Activated CD4-positive, alpha-beta memory T cell treated with anti-CD3 and anti-CD28 coated beads, Interleukin-2, amount 10 ng/mL, durations not matched to agents 7 days and 5 days (primary cell): Measurements from ENCODE around the gene ELMOD1. TPM values are rescaled to one million over a fixed set of nuclear protein-coding genes. Genes with fewer than 3 reads are reported as not detected.

Experiments
- CTCF ChIA-PET: fragments of 350-600 bp; sonication (Branson Sonifier 250); formaldehyde crosslinking; loops from one replicate; lab custom pipeline; 2021; ENCODE audit warnings: antibody characterized with exemption, inconsistent platforms; lab: Charles Lee
- POLR2A ChIA-PET: fragments of 350-600 bp; sonication (Branson Sonifier 250); formaldehyde crosslinking; loops from one replicate; lab custom pipeline; 2021; ENCODE audit warnings: antibody characterized with exemption; lab: Charles Lee
- DNase-seq: peaks from one replicate; pipeline ENCODE4 v3.0.0-alpha.2; 2020
- H3K27ac Mint-ChIP-seq: one replicate; pipeline ENCODE4 v1.8.0; 2021; ENCODE audit warnings: mild to moderate bottlenecking, mixed read lengths
- H3K27me3 Mint-ChIP-seq: one replicate; pipeline ENCODE4 v1.8.0; 2021; ENCODE audit warnings: mixed read lengths
- H3K36me3 Mint-ChIP-seq: one replicate; pipeline ENCODE4 v1.8.0; 2021; ENCODE audit warnings: low read depth, mixed read lengths
- H3K4me1 Mint-ChIP-seq: one replicate; pipeline ENCODE4 v1.8.0; 2021; ENCODE audit warnings: mixed read lengths
- H3K4me3 Mint-ChIP-seq: one replicate; pipeline ENCODE4 v1.8.0; 2021; ENCODE audit warnings: mild to moderate bottlenecking, mixed read lengths
- H3K9me3 Mint-ChIP-seq: one replicate; pipeline ENCODE4 v1.8.0; 2021; ENCODE audit warnings: mixed read lengths
- total RNA-seq, 2 experiments: library from RNA; stranded (reverse); gene quantifications; one replicate each; pipeline ENCODE4 v1.2.3, GENCODE V29; 2021

Gene ELMOD1
- not detected for total RNA-seq

DNA sequence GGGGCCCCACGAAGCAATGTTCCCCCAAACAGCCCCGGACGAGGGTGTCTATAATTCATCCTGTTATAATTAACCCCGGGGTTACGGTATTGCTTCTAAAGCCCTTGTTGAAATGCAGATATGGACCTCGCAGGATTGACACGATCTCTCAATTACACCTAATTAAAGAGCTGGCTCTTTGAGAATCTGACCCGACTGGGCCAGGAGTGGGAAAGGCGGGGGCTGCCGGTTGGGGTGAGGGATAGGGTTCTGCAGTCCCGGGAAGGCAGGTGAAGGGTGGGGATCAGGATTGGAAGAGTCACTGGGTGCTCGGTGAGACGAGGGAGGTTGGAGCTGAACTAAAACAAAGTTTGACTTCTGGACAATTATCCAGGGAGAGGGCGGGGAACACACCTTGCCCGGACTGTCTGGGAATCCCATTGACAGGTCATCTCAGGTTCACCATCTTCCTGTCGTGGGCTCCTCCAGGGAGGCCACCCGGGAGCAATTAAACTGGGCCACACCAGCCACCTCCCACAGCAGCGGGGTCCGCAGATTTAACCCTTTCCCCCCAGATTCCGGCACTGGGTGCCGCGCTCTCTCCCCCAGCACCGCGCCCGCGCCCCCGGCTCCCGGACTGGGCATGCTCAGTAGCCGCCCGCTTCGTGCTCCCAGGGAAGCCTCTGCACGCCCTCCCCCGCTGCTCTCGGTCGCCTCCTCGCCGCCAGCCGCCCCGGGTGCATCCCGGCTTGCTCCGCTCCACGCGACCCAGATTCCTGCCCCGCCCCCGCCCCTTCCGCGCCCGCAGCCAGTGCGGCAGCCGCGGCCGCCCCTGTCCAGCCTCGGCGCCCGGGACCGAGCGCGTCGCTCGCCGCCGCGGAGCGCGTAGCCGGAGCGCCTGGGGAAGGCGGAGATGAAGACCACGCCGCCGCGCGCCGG lies at the start of gene ELMOD1:
TSS of gene ELMOD1 (plus strand) at position 688 of the 918 bp plus-strand sequence. CDS start 27,043 bp downstream, outside the sequence.
- H3K9me3 Mint-ChIP-seq = no peaks in the 10 kb centered on the region
- DNase-seq = peak; percentile 32
- H3K4me3 Mint-ChIP-seq = peak within 1 kb of the TSS; percentile 68
- no peak within 1 kb of the TSS for H3K27ac Mint-ChIP-seq
- no peaks in the 10 kb centered on the region for H3K36me3 Mint-ChIP-seq
- H3K4me1 Mint-ChIP-seq = peaks cover 20% of the 10 kb centered on the region
- peaks cover 86% of the 10 kb centered on the region for H3K27me3 Mint-ChIP-seq
- CTCF ChIA-PET = no interaction called here
- POLR2A ChIA-PET = interaction anchor here (1.1 kb wide), 1 partner anchor 20 kb away, joined by 3 read pairs; no protein-coding TSS in a partner anchor

DNA sequence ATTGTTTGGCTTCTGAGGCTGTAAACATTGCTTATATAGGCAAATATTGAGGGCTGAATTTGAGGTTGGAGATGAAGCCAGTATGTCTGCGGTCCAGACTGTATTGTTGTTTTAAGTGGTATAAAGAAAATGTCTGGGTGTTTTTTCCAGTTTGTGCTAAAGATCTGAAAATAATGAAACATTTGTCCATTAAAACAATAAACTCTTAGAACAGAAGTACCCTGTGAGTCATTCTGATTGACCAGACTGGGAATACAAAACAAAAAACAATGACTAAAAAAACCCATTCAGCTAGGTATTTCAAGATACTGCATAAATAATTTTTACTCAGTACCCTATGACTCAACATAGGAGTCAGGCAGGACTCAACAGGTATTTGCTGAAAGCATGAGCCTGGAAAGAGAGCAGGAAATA lies 45.8 kb upstream of the ELMOD1 start:
- DNase-seq = no peak
- peaks cover 10% of the 10 kb centered on the region for H3K36me3 Mint-ChIP-seq
- H3K9me3 Mint-ChIP-seq = no peaks in the 10 kb centered on the region
- no peaks in the 10 kb centered on the region for H3K4me1 Mint-ChIP-seq
- H3K4me3 Mint-ChIP-seq = no peak overlapping the region
- no peak overlapping the region for H3K27ac Mint-ChIP-seq
- POLR2A ChIA-PET = interaction anchor here (0.6 kb wide), 1 partner anchor 9 kb away, joined by 3 read pairs; no protein-coding TSS in a partner anchor
- CTCF ChIA-PET = interaction anchor here (0.7 to 1.2 kb wide), 2 partner anchors 52 to 144 kb away, joined by 3 to 4 read pairs; no protein-coding TSS in a partner anchor
- H3K27me3 Mint-ChIP-seq = no peaks in the 10 kb centered on the region

DNA sequence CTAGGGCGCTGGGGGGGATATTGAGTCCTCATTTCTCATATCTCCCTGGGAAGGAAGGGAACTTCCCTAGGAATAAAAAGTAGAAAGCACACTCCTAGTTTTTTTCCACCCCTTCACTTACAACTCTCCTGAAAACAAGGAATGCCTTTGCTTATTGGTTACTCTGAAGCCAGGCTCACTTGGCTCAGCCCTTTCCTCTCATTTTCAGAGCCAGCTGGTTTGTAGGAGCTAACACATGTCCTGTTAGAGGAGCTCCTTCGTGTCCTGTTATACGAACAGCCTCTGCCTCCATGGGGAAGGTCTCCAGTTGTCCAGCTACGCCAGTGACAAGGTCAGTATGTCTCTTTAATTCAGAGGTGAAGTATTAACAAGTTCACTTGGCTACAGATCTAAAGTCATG lies 43.0 kb upstream of the ELMOD1 start:
- DNase-seq = no peak
- ChIA-PET POLR2A (no interaction called here), CTCF (interaction anchor here (0.8 to 3.4 kb wide), 7 partner anchors 8 to 142 kb away, joined by 3 to 25 read pairs (median 5); no protein-coding TSS in a partner anchor)
- no peaks in the 10 kb centered on the region for H3K4me1 Mint-ChIP-seq
- H3K27me3 Mint-ChIP-seq = no peaks in the 10 kb centered on the region
- H3K27ac Mint-ChIP-seq = no peak overlapping the region
- H3K36me3 Mint-ChIP-seq = peaks cover 12% of the 10 kb centered on the region
- no peaks in the 10 kb centered on the region for H3K9me3 Mint-ChIP-seq
- H3K4me3 Mint-ChIP-seq = no peak overlapping the region

DNA sequence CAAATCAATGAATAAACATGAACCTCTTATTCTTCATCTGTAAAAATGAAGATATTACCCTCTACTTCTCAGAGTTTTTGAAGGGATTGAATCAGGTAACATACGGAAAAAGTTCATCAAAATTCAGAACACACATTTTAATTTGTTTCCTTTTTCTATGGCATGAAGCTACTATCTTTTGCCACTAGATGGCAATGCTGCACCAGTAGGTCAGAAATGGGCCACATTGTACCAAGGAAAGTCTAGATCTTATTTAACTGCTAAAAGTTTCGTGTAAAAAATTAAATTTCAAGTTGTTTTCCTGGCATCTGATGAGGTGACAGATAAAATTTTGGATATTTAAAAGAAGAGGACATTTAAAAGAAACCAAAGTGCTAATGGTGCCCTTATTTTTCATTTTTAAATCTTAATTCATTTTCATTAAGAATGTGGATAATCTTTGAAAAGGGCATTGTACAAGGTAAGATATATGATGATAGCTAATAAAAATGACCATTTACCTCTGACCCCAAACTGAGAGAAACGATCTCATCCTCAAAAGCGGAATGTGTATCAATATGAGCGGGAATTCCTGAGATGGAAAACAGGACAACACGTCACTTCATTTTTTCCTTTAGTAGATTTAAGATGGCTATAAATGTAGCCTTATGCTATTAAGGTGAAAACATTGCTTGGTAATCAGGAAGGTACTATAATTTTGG lies 41.5 kb upstream of the ELMOD1 start:
- H3K4me3 Mint-ChIP-seq = no peak overlapping the region
- peaks cover 22% of the 10 kb centered on the region for H3K36me3 Mint-ChIP-seq
- no peaks in the 10 kb centered on the region for H3K9me3 Mint-ChIP-seq
- CTCF ChIA-PET = interaction anchor here (0.7 to 7.4 kb wide), 10 partner anchors 9 to 459 kb away, joined by 3 to 58 read pairs (median 7); partner anchors contain the start of genes ALKBH8 and CUL5
- POLR2A ChIA-PET = interaction anchor here (0.6 to 0.8 kb wide), 2 partner anchors 8 to 14 kb away, joined by 3 read pairs; no protein-coding TSS in a partner anchor
- no peaks in the 10 kb centered on the region for H3K27me3 Mint-ChIP-seq
- H3K27ac Mint-ChIP-seq = no peak overlapping the region
- H3K4me1 Mint-ChIP-seq = no peaks in the 10 kb centered on the region
- peak; percentile 25 for DNase-seq

DNA sequence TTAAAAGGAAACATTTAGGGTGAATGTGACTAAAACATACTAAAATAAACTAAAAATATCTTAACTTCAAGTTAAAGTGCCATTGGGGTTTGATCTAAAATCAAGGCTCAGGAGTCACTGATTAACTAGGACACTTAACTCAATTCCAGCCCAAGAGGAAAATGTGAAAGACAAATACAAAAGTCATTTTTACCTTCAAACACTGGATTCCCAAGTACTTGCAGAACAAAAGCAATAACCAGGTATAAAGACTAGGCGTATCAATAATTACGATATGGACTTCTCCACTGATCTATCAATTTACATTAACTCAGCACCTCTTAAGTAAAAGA lies 41.0 kb upstream of the ELMOD1 start:
- H3K27me3 Mint-ChIP-seq = no peaks in the 10 kb centered on the region
- peaks cover 22% of the 10 kb centered on the region for H3K36me3 Mint-ChIP-seq
- CTCF ChIA-PET = interaction anchor here (0.9 to 7.4 kb wide), 7 partner anchors 9 to 221 kb away, joined by 3 to 58 read pairs (median 6); partner anchors contain the start of gene ALKBH8
- no peak overlapping the region for H3K27ac Mint-ChIP-seq
- H3K4me3 Mint-ChIP-seq = no peak overlapping the region
- DNase-seq = no peak
- POLR2A ChIA-PET = interaction anchor here (0.6 kb wide), 1 partner anchor 13 kb away, joined by 3 read pairs; no protein-coding TSS in a partner anchor
- H3K4me1 Mint-ChIP-seq = no peaks in the 10 kb centered on the region
- H3K9me3 Mint-ChIP-seq = no peaks in the 10 kb centered on the region

DNA sequence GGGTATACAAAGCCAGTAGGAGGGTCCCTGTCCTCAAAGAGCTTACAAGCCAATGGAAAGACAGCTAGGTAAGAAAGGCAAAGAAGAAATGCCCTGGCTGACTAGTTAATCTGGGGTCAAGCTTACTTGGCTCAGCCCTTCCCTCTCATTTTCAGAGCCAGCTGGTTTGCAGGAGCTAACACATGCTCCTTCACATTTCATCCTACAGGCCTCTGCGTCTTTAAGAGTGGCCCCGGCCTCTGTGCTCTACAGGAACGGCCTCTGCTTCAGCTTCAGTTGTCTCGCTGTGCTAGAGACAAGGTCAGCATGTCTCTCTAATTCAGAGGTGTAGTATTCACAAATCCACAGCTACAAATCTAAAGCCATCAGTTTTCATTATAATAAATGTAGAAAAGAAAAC lies 40.6 kb upstream of the ELMOD1 start:
- no peaks in the 10 kb centered on the region for H3K9me3 Mint-ChIP-seq
- H3K27ac Mint-ChIP-seq = no peak overlapping the region
- DNase-seq = no peak
- CTCF ChIA-PET = interaction anchor here (0.9 to 7.4 kb wide), 5 partner anchors 9 to 221 kb away, joined by 3 to 58 read pairs (median 9); partner anchors contain the start of gene ALKBH8
- H3K4me3 Mint-ChIP-seq = no peak overlapping the region
- H3K27me3 Mint-ChIP-seq = no peaks in the 10 kb centered on the region
- POLR2A ChIA-PET = interaction anchor here (0.6 kb wide), 1 partner anchor 13 kb away, joined by 3 read pairs; no protein-coding TSS in a partner anchor
- peaks cover 22% of the 10 kb centered on the region for H3K36me3 Mint-ChIP-seq
- no peaks in the 10 kb centered on the region for H3K4me1 Mint-ChIP-seq

DNA sequence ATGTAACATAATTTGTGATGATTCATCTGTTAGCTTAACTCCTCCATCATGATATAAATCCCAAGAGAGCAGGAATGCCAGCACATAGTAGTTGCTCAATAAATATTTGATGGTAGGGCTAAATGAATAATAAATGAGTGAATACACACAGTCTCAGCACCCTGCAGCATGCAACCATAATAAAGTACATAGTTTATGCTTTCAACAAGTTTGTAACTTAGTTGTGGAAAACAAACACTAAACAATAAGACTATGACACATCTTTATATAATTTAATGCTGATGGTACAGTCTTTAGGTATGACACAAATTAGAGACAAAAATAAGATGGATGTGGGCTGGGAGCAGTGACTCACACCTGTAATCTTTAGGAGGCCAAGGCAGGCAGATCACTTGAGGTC lies 29.3 kb upstream of the ELMOD1 start:
- Mint-ChIP-seq H3K4me3 (no peak overlapping the region), H3K36me3 (peaks cover 4% of the 10 kb centered on the region), H3K9me3 (no peaks in the 10 kb centered on the region), H3K27me3 (no peaks in the 10 kb centered on the region), H3K4me1 (peaks cover 46% of the 10 kb centered on the region), H3K27ac (no peak overlapping the region)
- ChIA-PET POLR2A (no interaction called here), CTCF (interaction anchor here (0.9 to 6.2 kb wide), 4 partner anchors 10 to 127 kb away, joined by 3 to 58 read pairs (median 10); no protein-coding TSS in a partner anchor)
- DNase-seq = no peak

DNA sequence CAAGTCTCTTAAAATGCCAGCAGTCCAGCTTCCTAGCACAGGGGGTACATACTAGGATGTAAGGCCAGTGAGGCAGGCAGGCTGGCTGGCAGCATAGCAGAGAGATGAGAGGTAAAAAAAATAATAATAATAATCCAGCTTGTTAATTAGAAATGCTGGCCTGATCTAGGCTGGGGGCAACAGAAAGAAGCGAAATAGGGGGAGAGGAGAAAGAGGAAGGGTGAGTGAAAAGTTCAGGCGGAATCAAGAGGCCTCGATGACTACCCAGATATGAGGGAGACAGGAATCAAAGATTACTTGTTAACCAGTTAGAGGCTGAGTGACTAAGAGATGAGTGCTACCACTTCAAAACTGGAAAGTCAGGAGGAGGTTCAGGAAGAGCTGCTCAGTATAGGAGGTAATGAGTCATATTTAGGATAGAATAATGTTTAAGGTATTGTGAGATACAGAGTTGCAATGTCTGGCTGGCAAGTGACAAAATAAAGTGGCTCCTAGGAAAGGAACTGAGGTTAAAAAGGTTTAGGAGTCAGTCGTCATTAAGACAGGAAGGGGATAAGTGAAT lies 28.2 kb upstream of the ELMOD1 start:
- POLR2A ChIA-PET = interaction anchor here (1.2 kb wide), 1 partner anchor 13 kb away, joined by 3 read pairs; no protein-coding TSS in a partner anchor
- Mint-ChIP-seq H3K27ac (no peak overlapping the region), H3K4me3 (no peak overlapping the region), H3K27me3 (no peaks in the 10 kb centered on the region), H3K9me3 (no peaks in the 10 kb centered on the region), H3K4me1 (peaks cover 52% of the 10 kb centered on the region), H3K36me3 (peaks cover 4% of the 10 kb centered on the region)
- CTCF ChIA-PET = interaction anchor here (0.5 to 6.2 kb wide), 14 partner anchors 10 to 278 kb away, joined by 3 to 58 read pairs (median 4); no protein-coding TSS in a partner anchor
- DNase-seq = no peak

DNA sequence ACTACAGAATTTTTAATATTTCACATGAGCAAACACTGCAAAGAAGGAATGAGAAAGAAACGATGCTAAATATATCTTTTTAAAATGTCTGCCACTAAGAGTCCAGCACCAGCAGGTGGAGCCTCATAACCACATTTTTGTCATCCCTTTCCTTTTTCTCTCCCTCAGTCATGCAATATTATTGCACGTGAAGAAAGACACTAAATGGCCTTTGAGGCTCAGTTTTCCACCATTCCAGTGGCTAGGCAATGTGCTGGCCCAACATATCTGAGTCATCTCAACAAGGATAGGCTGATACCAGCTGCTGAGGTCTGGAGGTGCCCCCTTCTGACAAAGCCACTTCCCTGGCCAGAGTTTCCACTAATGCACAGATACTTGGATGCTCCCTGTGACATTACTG lies 27.2 kb upstream of the ELMOD1 start:
- peaks cover 53% of the 10 kb centered on the region for H3K4me1 Mint-ChIP-seq
- no peaks in the 10 kb centered on the region for H3K27me3 Mint-ChIP-seq
- H3K9me3 Mint-ChIP-seq = no peaks in the 10 kb centered on the region
- DNase-seq = peak; percentile 49
- peak overlapping the region; percentile 7 for H3K27ac Mint-ChIP-seq
- POLR2A ChIA-PET = interaction anchor here (1.2 kb wide), 1 partner anchor 14 kb away, joined by 3 read pairs; no protein-coding TSS in a partner anchor
- peak overlapping the region; percentile 25 for H3K4me3 Mint-ChIP-seq
- CTCF ChIA-PET = interaction anchor here (0.8 to 6.2 kb wide), 10 partner anchors 9 to 277 kb away, joined by 3 to 58 read pairs (median 6); no protein-coding TSS in a partner anchor
- peaks cover 4% of the 10 kb centered on the region for H3K36me3 Mint-ChIP-seq

DNA sequence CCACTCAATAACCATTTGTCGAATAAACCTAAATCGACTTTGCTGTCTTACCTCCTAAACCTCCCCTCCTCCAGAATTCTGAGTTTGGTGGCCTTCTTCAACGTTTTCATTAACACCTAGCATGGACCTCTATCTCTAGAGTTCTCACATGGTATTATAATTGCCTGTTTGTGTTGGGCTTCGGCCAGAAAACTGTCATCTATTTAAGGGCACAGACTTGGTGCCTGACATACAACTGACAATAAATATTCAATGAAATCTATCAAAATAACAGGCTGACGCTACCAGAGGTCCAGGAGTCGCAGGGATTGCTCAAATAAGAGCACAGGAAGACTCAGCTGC lies 26.1 kb upstream of the ELMOD1 start:
- peaks cover 53% of the 10 kb centered on the region for H3K4me1 Mint-ChIP-seq
- ChIA-PET POLR2A (interaction anchor here (1.0 to 1.9 kb wide), 4 partner anchors 20 to 444 kb away, joined by 3 to 8 read pairs (median 4); partner anchors contain the start of genes CUL5 and CWF19L2), CTCF (interaction anchor here (1.4 to 6.2 kb wide), 4 partner anchors 13 to 206 kb away, joined by 3 to 58 read pairs (median 24); partner anchors contain the start of gene CWF19L2)
- peak overlapping the region; percentile 92 for H3K4me3 Mint-ChIP-seq
- DNase-seq = no peak
- no peaks in the 10 kb centered on the region for H3K27me3 Mint-ChIP-seq
- no peaks in the 10 kb centered on the region for H3K9me3 Mint-ChIP-seq
- no peaks in the 10 kb centered on the region for H3K36me3 Mint-ChIP-seq
- peak overlapping the region; percentile 91 for H3K27ac Mint-ChIP-seq

DNA sequence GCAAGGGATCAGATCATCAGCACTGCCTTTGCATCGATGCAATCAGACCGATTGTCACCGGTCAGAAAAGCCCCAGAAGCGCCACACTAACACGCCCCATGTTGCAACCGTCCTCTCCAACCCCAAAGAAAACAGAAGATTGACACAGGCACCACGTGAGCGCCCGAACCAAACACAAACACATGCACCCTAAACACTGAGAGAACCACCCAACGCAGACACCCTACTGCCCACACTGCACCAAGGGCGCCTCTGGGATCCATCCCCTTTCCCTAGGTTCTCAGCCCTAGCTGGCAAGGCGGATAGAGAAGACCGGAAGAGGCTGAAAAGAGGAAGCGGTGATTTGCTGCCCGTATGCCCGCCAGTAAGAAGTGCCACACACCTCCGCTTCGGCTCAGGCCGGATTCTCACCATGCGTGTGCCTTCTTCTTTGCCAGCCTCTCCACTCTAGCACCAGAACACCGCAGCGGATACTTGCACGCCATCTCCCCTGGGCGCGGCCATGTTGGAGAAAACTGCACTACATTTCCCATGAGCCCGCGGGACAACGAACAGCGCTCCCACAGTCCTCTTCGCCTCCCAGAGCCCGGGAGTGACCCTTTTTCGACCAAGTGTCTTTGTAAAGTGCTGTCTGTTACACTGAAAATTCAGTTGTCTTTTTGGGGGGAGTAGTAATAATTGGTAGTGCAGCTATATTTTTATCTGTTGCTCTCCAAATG lies 25.6 kb upstream of the ELMOD1 start, which contains the start of gene ALKBH8:
TSS of gene ALKBH8 (minus strand) at position 517 of the 719 bp plus-strand sequence. CDS start 4,842 bp downstream, outside the sequence.
- Mint-ChIP-seq H3K27me3 (no peaks in the 10 kb centered on the region), H3K9me3 (no peaks in the 10 kb centered on the region), H3K36me3 (no peaks in the 10 kb centered on the region), H3K27ac (peak within 1 kb of the TSS; percentile 91), H3K4me1 (peaks cover 53% of the 10 kb centered on the region), H3K4me3 (peak within 1 kb of the TSS; percentile 92)
- peak; percentile 84 for DNase-seq
- ChIA-PET CTCF (interaction anchor here (1.0 to 6.2 kb wide), 5 partner anchors 10 to 123 kb away, joined by 3 to 58 read pairs (median 4); partner anchors contain the start of gene CWF19L2), POLR2A (interaction anchor here (1.0 to 1.9 kb wide), 5 partner anchors 10 to 444 kb away, joined by 3 to 8 read pairs (median 4); partner anchors contain the start of genes CUL5 and CWF19L2)
